ENCODE data around the gene EEA1.
A peak's percentile ranks its signal among the peaks of the same experiment; 100 is the strongest.

The EEA1 gene

DNA sequence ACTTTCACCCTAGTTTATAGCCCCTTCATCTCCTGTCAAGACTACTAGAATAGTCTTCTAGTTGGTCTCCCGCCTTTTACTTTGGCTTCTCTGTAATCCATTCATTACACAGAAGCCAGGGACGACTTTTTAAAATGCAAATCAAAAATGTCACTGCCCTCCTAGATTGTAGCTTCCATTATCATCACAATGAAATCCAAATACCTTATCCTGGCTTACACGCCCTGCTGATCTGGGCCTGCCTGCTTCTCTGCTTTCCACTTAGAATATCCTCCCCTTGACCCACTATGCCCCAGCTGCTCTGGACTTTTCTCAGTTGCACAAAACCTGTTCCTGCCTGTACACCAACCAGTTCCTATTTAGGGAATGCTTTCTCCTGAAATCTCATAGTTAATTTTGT, 4.5 kb upstream of the EEA1 start:
- DNase-seq = no peak

DNA sequence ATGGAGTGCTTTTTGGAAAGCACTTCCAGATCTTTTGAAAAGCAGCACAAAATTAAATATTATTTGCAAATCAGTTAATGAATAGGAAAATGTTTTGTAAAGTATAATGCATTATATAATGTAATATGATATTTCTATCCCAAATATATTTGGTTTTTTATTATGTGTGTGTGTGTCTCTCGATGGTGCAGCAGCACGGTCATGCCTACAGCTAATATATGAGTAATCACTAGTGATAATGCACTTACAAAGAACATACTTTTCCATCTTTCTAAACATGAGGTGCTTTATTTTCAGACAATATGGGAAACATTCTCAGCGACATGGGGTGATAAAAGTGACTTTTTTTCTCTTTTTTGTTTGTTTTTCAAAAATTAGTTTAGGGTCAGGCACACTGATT, 1.3 kb upstream of the EEA1 start:
- DNase-seq = no peak

- DNase-seq = no peak
Measured at GRCh38 chr12:92929983-92930382, 888 bp upstream of the EEA1 start.

DNA sequence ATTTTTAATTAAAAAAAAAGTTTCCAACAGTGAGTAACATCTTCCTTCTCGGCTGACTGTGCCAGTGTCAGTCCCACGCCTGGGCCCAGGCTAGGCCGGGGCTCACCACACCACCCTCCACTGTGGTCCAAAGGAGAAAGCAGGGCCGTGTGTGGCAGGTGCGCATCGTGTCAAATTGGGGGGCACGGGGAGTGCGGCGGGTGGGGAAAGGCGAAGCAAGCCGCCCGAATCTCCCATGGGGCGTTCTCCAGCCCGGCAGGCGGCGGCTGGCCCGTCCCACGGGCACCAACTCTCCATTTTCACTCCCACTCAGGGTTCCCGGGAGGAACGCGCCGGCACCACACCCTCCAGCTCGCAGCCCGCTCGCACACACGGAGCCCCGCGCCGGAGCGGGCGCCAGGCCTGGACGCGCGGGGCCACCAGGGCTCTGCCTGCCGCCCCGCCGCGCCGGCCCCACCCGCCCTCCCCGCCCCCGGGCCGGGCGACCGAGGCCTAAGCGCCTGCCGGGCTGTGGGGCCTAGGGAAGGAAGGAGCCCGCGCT, 604 bp downstream of the EEA1 start:
- peak; percentile 84 for DNase-seq

DNA sequence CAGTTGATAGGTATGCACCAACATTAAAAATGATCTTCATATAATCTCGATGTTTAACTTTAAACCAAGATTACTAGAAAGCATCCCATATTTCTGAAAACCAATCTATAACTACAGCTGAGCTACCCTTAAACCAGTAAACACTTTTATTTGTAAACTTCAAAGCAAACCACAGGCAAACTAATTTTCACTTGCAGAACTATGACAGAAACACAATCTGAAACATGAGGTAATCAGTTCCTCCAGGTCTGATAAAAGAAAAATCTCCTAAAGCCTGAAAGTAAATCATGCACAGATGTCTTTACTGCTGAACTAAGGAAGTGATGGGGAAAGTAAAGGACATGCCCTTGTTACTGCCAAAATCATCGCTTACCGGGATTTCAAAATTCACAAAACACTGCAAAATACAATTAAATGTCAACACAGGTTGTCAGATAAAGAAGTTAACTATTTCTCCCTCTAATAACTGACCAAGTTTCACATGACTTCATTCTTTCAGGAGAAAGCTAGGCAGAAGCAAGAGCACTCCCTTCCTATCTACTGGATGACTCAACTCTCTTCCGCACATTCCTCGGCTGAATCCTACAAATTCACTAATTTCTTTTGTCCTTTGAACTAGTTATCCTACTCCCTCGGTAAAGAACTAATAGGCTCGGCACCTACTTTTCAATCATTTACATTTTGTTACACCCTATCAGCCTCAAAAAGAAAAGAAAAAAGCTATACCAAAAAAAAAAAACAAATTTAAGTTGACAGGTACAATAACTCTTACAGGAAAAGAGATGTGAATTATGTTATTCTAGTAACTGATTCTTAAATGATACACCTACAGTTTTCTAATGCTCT, 1.4 kb downstream of the EEA1 start:
- no peak for DNase-seq

DNA sequence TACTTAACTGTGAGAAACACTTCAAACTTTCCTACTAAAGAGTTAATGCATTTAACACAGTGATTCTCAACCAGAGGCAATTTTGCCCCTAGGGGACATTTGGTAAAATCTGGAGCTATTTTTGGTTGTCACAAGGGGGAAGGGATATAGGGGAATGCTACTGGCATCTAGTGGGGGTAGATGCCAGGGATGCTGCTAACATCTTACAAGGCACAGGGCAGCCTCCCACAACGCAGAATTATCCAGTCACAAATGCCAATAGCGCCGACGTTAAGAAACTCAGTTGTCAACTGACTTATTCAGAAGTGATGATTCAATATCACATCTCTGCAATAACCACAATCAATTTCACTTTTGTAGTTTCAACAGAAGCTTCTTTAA, 2.0 kb downstream of the EEA1 start:
- peak; percentile 66 for DNase-seq

GRCh38 chr12:92926549-92926948, 2.5 kb downstream of the EEA1 start:
- no peak for DNase-seq

DNA sequence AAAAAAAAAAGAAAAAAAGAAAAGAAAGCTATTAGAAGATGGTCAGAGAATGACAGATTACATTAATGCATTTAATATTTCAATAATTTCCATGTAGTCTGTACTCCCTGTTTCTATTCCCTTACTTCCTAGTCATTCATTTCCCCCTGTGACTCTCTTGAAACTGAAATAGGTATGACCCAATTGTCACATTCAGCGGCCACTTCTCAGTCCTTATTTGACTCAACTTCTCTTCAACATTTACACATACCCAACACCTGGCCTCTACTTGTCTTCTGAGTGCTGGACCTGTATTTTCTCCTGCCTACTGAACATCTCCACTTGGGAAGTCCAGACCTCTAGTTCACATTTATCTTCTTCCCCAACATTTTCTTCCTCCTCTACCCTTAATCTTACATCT, 7.2 kb downstream of the EEA1 start:
- no peak for DNase-seq

GRCh38 chr12:92915365-92915764, 13.7 kb downstream of the EEA1 start:
- no peak for DNase-seq

GRCh38 chr12:92914170-92914569, 14.9 kb downstream of the EEA1 start:
- DNase-seq = no peak

- DNase-seq = no peak
Measured at GRCh38 chr12:92912672-92913071, 16.4 kb downstream of the EEA1 start.

GRCh38 chr12:92912052-92912451, 17.0 kb downstream of the EEA1 start:
- no peak for DNase-seq

- no peak for DNase-seq
Measured at GRCh38 chr12:92911339-92911738, 17.8 kb downstream of the EEA1 start.

DNA sequence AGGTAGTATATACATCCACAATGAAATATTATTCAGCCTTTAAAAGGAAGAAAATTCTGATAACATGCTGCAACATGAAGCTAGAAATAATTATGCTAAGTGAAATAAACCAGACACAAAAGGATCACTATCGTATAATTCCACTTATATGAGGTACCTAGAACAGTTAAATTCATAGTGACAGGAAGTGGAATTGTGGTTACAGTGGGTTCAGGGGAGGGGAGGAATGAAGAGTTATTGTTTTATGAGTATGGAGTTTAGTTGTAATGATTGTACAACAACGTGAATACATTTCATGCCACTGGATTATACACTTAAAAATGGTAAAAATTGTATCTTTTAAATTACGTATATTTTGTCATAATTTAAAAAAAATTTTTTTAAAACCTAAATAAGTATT, 21.0 kb downstream of the EEA1 start:
- no peak for DNase-seq

GRCh38 chr12:92905811-92906554, 23.1 kb downstream of the EEA1 start:
- no peak for DNase-seq

- DNase-seq = no peak
Measured at GRCh38 chr12:92905258-92905810, 23.8 kb downstream of the EEA1 start.

DNA sequence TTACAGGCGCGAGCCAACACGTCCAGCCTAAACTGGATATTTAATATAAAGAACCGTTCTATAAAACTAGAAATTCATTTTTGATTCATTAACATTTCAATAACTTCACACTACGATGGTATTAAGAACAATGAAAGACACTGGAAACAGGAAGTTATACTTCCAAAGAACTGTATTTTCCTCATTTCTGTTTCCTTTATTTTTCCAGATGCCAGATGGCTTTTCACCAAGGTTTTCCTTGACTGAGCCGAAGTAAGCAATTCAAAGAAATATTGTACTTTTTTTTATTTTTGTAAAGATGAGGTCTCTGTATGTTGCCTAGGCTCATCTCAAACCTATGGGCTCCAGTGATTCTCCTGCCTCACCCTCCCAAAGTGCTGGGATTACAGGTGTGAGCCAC, 28.2 kb downstream of the EEA1 start:
- no peak for DNase-seq

GRCh38 chr12:92899386-92900001, 29.6 kb downstream of the EEA1 start:
- no peak for DNase-seq

- no peak for DNase-seq
Measured at GRCh38 chr12:92898755-92899154, 30.3 kb downstream of the EEA1 start.

DNA sequence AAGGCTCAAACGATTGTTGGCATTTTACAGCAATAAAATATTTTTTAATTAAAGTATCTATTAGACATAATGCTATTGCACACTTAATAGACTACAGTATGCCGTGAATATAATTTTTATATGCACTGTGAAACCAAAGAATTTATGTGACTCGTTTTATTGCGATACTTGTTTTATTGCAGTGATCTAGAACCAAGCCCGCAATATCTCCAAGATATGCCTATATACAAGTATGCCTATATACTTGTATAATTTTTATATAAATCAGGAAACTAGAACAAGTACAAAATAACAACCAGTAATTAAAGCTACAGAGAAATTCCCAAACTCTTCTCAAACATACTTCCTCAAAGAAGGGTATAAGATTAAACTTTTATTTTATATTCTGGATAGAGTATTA, 31.3 kb downstream of the EEA1 start:
- no peak for DNase-seq

DNA sequence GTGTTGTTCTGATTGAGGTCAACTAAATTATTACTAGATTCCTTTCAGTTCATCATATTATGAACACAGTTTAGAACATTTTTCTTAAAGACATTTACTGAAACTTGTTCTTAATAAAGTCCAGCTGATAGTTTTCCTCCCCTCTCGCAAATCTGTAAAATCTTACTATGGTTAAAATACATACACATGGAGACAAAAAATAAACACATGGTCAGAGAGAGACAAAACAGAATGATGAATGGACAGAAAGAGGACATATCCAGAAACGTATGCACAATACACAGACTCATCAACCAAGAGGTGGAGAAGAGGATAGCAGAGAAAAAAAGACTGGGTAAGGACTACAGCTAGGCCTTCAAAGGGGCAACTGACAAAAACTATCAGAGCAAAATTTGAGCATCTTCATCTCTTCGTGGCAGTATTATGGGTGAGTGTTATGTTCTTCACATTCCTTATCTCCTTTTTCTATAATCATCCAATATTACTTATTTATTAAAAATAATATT, 38.4 kb downstream of the EEA1 start:
- no peak for DNase-seq

GRCh38 chr12:92886131-92886530, 43.0 kb downstream of the EEA1 start:
- no peak for DNase-seq

- DNase-seq = no peak
Measured at GRCh38 chr12:92879698-92880322, 49.3 kb downstream of the EEA1 start.
